Keratinocyte (primary cell): Measurements from ENCODE around the gene TSHZ2. TPM values are rescaled to one million over a fixed set of nuclear protein-coding genes. Genes with fewer than 3 reads are reported as not detected.

Source experiments
- DNase-seq: peaks from one replicate; pipeline ENCODE4 v3.0.0-alpha.2; 2011; ENCODE audit warnings: low read depth, missing footprints, low spot score
- FAIRE-seq: peaks from 2 replicates; lab custom pipeline; 2011; peaks lifted over from hg19 to GRCh38; lab: Jason Lieb, UNC
- H2AFZ ChIP-seq: 2 replicates; pipeline ENCODE4 v1.6.0; 2012; ENCODE audit warnings: low read length, control low read depth, inconsistent platforms; ENCODE audit not compliant: control insufficient read depth
- H3K27ac ChIP-seq: 2 replicates; pipeline ENCODE4 v1.5.1; 2011; ENCODE audit warnings: low read length; ENCODE audit not compliant: control insufficient read depth, insufficient read depth
- H3K27me3 ChIP-seq: 3 replicates; pipeline ENCODE4 v1.6.0; 2011; ENCODE audit warnings: low read length; ENCODE audit not compliant: control insufficient read depth, insufficient read depth; ENCODE audit errors: extremely low read depth
- H3K36me3 ChIP-seq, 2 experiments: 2 replicates in 1 of 2; 3 replicates in 1 of 2; pipeline ENCODE4 v1.5.1; 2011; ENCODE audit warnings: low read length in 2 of 2, mild to moderate bottlenecking in 1 of 2; ENCODE audit not compliant: control insufficient read depth in 2 of 2, insufficient read depth in 2 of 2; ENCODE audit errors: extremely low read depth in 1 of 2
- H3K4me1 ChIP-seq: 3 replicates; pipeline ENCODE4 v1.5.1; 2011; ENCODE audit warnings: low read length; ENCODE audit not compliant: control insufficient read depth, insufficient read depth; ENCODE audit errors: extremely low read depth
- H3K4me2 ChIP-seq: 3 replicates; pipeline ENCODE4 v1.6.0; 2011; ENCODE audit warnings: low read depth, low read length; ENCODE audit not compliant: control insufficient read depth, insufficient read depth; ENCODE audit errors: extremely low read depth
- H3K4me3 ChIP-seq, 3 experiments: fragments of 200-600 bp in 1 of 3; sonication (generic) in 1 of 3; 2 replicates in 2 of 3; 3 replicates in 1 of 3; pipeline ENCODE4 v1.5.1; 2011 to 2016; ENCODE audit warnings: low read length in 3 of 3, mild to moderate bottlenecking in 3 of 3, control low read depth in 2 of 3, inconsistent platforms in 1 of 3, low read depth in 1 of 3, mixed read lengths in 1 of 3, mixed run types in 1 of 3, moderate library complexity in 1 of 3; ENCODE audit not compliant: control insufficient read depth in 2 of 3, insufficient read depth in 2 of 3; ENCODE audit errors: extremely low read depth in 1 of 3
- H3K79me2 ChIP-seq: 2 replicates; pipeline ENCODE4 v1.6.0; 2012; ENCODE audit warnings: low read length; ENCODE audit not compliant: control insufficient read depth, insufficient read depth
- H3K9ac ChIP-seq: 3 replicates; pipeline ENCODE4 v1.6.0; 2011; ENCODE audit warnings: low read length; ENCODE audit not compliant: control insufficient read depth, insufficient read depth; ENCODE audit errors: extremely low read depth
- H3K9me1 ChIP-seq: 3 replicates; pipeline ENCODE4 v1.6.0; 2011; ENCODE audit warnings: low read length; ENCODE audit not compliant: control insufficient read depth, insufficient read depth; ENCODE audit errors: extremely low read depth
- H3K9me3 ChIP-seq: 2 replicates; pipeline ENCODE4 v1.5.1; 2012; ENCODE audit warnings: low read depth, low read length; ENCODE audit not compliant: control insufficient read depth
- H4K20me1 ChIP-seq: 3 replicates; pipeline ENCODE4 v1.6.0; 2011; ENCODE audit warnings: low read length; ENCODE audit not compliant: control insufficient read depth, insufficient read depth; ENCODE audit errors: extremely low read depth
- EZH2 ChIP-seq: IDR thresholded peaks from one replicate; pipeline ENCODE4 v1.6.1; 2012; ENCODE audit warnings: inconsistent platforms, mild to moderate bottlenecking, low read length, moderate library complexity
- dilution Hi-C: fragments of 300-500 bp; cut with MboI; formaldehyde crosslinking; loops from one replicate; pipeline ENCODE4 v1.7.0; 2020; ENCODE audit warnings: low sequenced_read_pairs; ENCODE audit not compliant: extremely low pct_ligation_motif_present
- polyA plus RNA-seq, 5 experiments: library from polyadenylated mRNA; depleted of rRNA in 3 of 5; stranded (reverse) in 3 of 5; stranded (forward) in 1 of 5; unstranded in 1 of 5; fragments of >200 nt; gene quantifications; 1 replicate in 1 of 5; 2 replicates in 3 of 5; 3 replicates in 1 of 5; pipeline versions ENCODE4 v1.2.1 to v1.2.3, GENCODE V29; 2011 to 2012; ENCODE audit warnings: missing spikeins in 2 of 5, low read depth in 1 of 5, low replicate concordance in 1 of 5
- TF ChIP-seq, protein P1 (sequence below), 3 experiments: IDR thresholded peaks in 1 of 3; conservative IDR thresholded peaks in 1 of 3; optimal IDR thresholded peaks in 1 of 3; 2 replicates in 2 of 3; 3 replicates in 1 of 3; pipeline versions ENCODE3 to v1.5.1; 2011; ENCODE audit warnings: low read length in 3 of 3, mild to moderate bottlenecking in 3 of 3, moderate library complexity in 2 of 3, control low read depth in 1 of 3, inconsistent platforms in 1 of 3; ENCODE audit not compliant: insufficient read depth in 2 of 3; ENCODE audit errors: extremely low read depth in 1 of 3

TSHZ2 gene
- polyA plus RNA-seq, 1 donor (not counting 4 experiments of a cell fraction or from before 2014, with no cell fraction given): 1.1 TPM

DNA sequence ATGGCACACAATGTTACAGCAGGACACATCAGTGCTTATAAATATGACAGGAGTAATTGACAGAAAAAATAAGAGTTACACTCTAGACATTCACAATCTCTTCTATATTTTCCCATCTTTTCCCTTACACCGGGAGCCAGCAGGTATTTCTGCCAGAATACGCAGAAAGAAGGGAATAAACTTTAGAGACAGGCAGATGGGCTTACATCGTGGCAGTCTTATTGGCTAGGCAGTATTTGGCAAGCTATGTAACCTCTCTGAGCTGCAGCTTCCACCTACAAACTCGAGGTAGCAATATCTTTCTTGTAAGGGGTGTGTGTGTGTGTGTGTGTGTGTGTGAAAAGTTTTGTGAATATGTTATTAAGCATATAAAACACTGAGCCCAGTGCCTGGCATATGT is 33.0 kb upstream of the TSHZ2 start:
- H3K79me2 ChIP-seq: no peaks in the 10 kb centered on the region
- H3K27ac ChIP-seq: no peak overlapping the region
- no peaks in the 10 kb centered on the region for H4K20me1 ChIP-seq
- dilution Hi-C loops: no loop called here
- DNase-seq (no peak), FAIRE-seq (no peak)
- no peaks in the 10 kb centered on the region for H3K27me3 ChIP-seq
- TF ChIP-seq, protein P1, sequence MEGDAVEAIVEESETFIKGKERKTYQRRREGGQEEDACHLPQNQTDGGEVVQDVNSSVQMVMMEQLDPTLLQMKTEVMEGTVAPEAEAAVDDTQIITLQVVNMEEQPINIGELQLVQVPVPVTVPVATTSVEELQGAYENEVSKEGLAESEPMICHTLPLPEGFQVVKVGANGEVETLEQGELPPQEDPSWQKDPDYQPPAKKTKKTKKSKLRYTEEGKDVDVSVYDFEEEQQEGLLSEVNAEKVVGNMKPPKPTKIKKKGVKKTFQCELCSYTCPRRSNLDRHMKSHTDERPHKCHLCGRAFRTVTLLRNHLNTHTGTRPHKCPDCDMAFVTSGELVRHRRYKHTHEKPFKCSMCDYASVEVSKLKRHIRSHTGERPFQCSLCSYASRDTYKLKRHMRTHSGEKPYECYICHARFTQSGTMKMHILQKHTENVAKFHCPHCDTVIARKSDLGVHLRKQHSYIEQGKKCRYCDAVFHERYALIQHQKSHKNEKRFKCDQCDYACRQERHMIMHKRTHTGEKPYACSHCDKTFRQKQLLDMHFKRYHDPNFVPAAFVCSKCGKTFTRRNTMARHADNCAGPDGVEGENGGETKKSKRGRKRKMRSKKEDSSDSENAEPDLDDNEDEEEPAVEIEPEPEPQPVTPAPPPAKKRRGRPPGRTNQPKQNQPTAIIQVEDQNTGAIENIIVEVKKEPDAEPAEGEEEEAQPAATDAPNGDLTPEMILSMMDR (optimal IDR thresholded peaks at IDR 0.05 in 1 of 3, IDR thresholded peaks at IDR 0.05 in 1 of 3, conservative IDR thresholded peaks at IDR 0.05 in 1 of 3; ENCODE audit: extremely low read depth in 1 of 3, insufficient read depth in 2 of 3, low read length in 3 of 3): no peak
- no peak for TF ChIP-seq EZH2
- H3K4me3 ChIP-seq: no peak overlapping the region
- no peaks in the 10 kb centered on the region for H3K9me1 ChIP-seq
- peaks cover 23% of the 10 kb centered on the region for H3K4me1 ChIP-seq
- H3K4me2 ChIP-seq: no peak overlapping the region
- no peak overlapping the region for H3K9ac ChIP-seq
- no peaks in the 10 kb centered on the region for H3K9me3 ChIP-seq
- H3K36me3 ChIP-seq: no peaks in the 10 kb centered on the region
- no peak overlapping the region for H2AFZ ChIP-seq

DNA sequence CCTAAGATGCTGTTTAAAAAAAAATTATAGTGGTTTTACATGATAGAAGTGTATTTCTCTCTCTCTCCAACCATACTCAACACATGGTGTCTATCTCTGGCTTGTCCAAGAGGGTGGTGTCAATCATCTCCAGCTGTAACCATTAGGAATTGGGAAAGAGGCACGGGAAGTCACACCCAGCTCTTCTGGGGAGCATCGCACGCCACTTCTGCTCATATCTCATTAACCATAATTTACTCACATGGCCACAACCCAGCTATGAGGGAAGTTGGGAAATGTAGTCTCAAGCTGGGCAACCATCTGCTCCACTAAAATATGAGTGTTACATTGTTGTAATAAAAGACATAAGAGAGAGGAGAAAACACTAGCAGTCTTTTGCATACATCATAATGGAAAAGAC is 30.4 kb upstream of the TSHZ2 start:
- Histone ChIP-seq H2AFZ (no peak overlapping the region), H3K36me3 (no peaks in the 10 kb centered on the region), H3K4me3 (no peak overlapping the region), H3K9me1 (no peaks in the 10 kb centered on the region), H4K20me1 (no peaks in the 10 kb centered on the region), H3K9ac (no peak overlapping the region), H3K27me3 (no peaks in the 10 kb centered on the region), H3K79me2 (no peaks in the 10 kb centered on the region), H3K4me1 (peaks cover 43% of the 10 kb centered on the region), H3K4me2 (no peak overlapping the region), H3K9me3 (no peaks in the 10 kb centered on the region), H3K27ac (peak overlapping the region; percentile 77)
- dilution Hi-C loops: no loop called here
- no peak for TF ChIP-seq EZH2
- TF ChIP-seq, protein P1 (optimal IDR thresholded peaks at IDR 0.05 in 1 of 3, IDR thresholded peaks at IDR 0.05 in 1 of 3, conservative IDR thresholded peaks at IDR 0.05 in 1 of 3; ENCODE audit: extremely low read depth in 1 of 3, insufficient read depth in 2 of 3, low read length in 3 of 3): no peak
- no peak for FAIRE-seq
- DNase-seq: no peak
